ENCODE results near the gene ASTL. TPM values are rescaled to one million over a fixed set of nuclear protein-coding genes. Genes with fewer than 3 reads are reported as not detected.
"Not testable (repeated sequence)": the region's sequence is repeated elsewhere in the genome, so short reads cannot be mapped to it uniquely, and the experiment has no call there.

Gene ASTL
- polyA plus RNA-seq, 2 donors, result 0.26 to 0.32 TPM

GRCh38 chr2:96160366-96160765 lies 22.1 kb upstream of the ASTL start:
- not testable (repeated sequence) for H3K9me3 ChIP-seq (ENCODE audit: control insufficient read depth in 2 of 2, insufficient read depth in 1 of 2, low read depth in 1 of 2, low read length in 1 of 2); H3K27ac ChIP-seq (ENCODE audit: low read depth in 2 of 2, low read length in 1 of 2); H3K27me3 ChIP-seq (ENCODE audit: control insufficient read depth in 1 of 2, insufficient read depth in 2 of 2, low read length in 2 of 2); H3K4me3 ChIP-seq (ENCODE audit: low read depth in 1 of 2, low read length in 2 of 2); H3K36me3 ChIP-seq (ENCODE audit: control insufficient read depth in 2 of 2, insufficient read depth in 2 of 2, low read length in 1 of 2); H3K4me1 ChIP-seq (ENCODE audit: control insufficient read depth in 2 of 2, insufficient read depth in 2 of 2, low read length in 1 of 2)
- 92 to 98% methylated on average over 5 of the region's 5 CpGs for WGBS, 2 donors

- H3K27ac ChIP-seq (ENCODE audit: low read depth in 2 of 2, low read length in 1 of 2), result no peak overlapping the region
- H3K4me1 ChIP-seq (ENCODE audit: control insufficient read depth in 2 of 2, insufficient read depth in 2 of 2, low read length in 1 of 2), result peaks cover 0 to 5% of the 10 kb centered on the region in 2 donors
- H3K36me3 ChIP-seq (ENCODE audit: control insufficient read depth in 2 of 2, insufficient read depth in 2 of 2, low read length in 1 of 2), result no peaks in the 10 kb centered on the region
- no peaks in the 10 kb centered on the region for H3K9me3 ChIP-seq (ENCODE audit: control insufficient read depth in 2 of 2, insufficient read depth in 1 of 2, low read depth in 1 of 2, low read length in 1 of 2)
- no peaks in the 10 kb centered on the region for H3K27me3 ChIP-seq (ENCODE audit: control insufficient read depth in 1 of 2, insufficient read depth in 2 of 2, low read length in 2 of 2)
- WGBS, 2 donors, result 75 to 83% methylated on average over 17 of the region's 17 CpGs
- H3K4me3 ChIP-seq (ENCODE audit: low read depth in 1 of 2, low read length in 2 of 2), result no peak overlapping the region
Observed at GRCh38 chr2:96159084-96159830, 21.0 kb upstream of the ASTL start.

GRCh38 chr2:96158554-96158940 lies 20.2 kb upstream of the ASTL start:
- Histone ChIP-seq H3K36me3 (ENCODE audit: control insufficient read depth in 2 of 2, insufficient read depth in 2 of 2, low read length in 1 of 2) (no peaks in the 10 kb centered on the region), H3K4me3 (ENCODE audit: low read depth in 1 of 2, low read length in 2 of 2) (no peak overlapping the region), H3K27ac (ENCODE audit: low read depth in 2 of 2, low read length in 1 of 2) (no peak overlapping the region), H3K9me3 (ENCODE audit: control insufficient read depth in 2 of 2, insufficient read depth in 1 of 2, low read depth in 1 of 2, low read length in 1 of 2) (no peaks in the 10 kb centered on the region), H3K27me3 (ENCODE audit: control insufficient read depth in 1 of 2, insufficient read depth in 2 of 2, low read length in 2 of 2) (no peaks in the 10 kb centered on the region), H3K4me1 (ENCODE audit: control insufficient read depth in 2 of 2, insufficient read depth in 2 of 2, low read length in 1 of 2) (peaks cover 0 to 5% of the 10 kb centered on the region in 2 donors)
- WGBS, 2 donors, result 90 to 94% methylated on average over 14 of the region's 14 CpGs

GRCh38 chr2:96157649-96158553 lies 19.6 kb upstream of the ASTL start:
- H3K4me3 ChIP-seq (ENCODE audit: low read depth in 1 of 2, low read length in 2 of 2), result no peak overlapping the region
- no peak overlapping the region for H3K27ac ChIP-seq (ENCODE audit: low read depth in 2 of 2, low read length in 1 of 2)
- no peaks in the 10 kb centered on the region for H3K9me3 ChIP-seq (ENCODE audit: control insufficient read depth in 2 of 2, insufficient read depth in 1 of 2, low read depth in 1 of 2, low read length in 1 of 2)
- no peaks in the 10 kb centered on the region for H3K27me3 ChIP-seq (ENCODE audit: control insufficient read depth in 1 of 2, insufficient read depth in 2 of 2, low read length in 2 of 2)
- WGBS, 2 donors, result 68 to 69% methylated on average over 19 of the region's 19 CpGs
- H3K36me3 ChIP-seq (ENCODE audit: control insufficient read depth in 2 of 2, insufficient read depth in 2 of 2, low read length in 1 of 2), result no peaks in the 10 kb centered on the region
- H3K4me1 ChIP-seq (ENCODE audit: control insufficient read depth in 2 of 2, insufficient read depth in 2 of 2, low read length in 1 of 2), result peaks cover under 1 to 5% of the 10 kb centered on the region in 2 donors

GRCh38 chr2:96156926-96157648 lies 18.8 kb upstream of the ASTL start:
- Histone ChIP-seq H3K27me3 (ENCODE audit: control insufficient read depth in 1 of 2, insufficient read depth in 2 of 2, low read length in 2 of 2) (no peaks in the 10 kb centered on the region), H3K4me3 (ENCODE audit: low read depth in 1 of 2, low read length in 2 of 2) (no peak overlapping the region), H3K9me3 (ENCODE audit: control insufficient read depth in 2 of 2, insufficient read depth in 1 of 2, low read depth in 1 of 2, low read length in 1 of 2) (no peaks in the 10 kb centered on the region), H3K36me3 (ENCODE audit: control insufficient read depth in 2 of 2, insufficient read depth in 2 of 2, low read length in 1 of 2) (no peaks in the 10 kb centered on the region), H3K27ac (ENCODE audit: low read depth in 2 of 2, low read length in 1 of 2) (no peak overlapping the region), H3K4me1 (ENCODE audit: control insufficient read depth in 2 of 2, insufficient read depth in 2 of 2, low read length in 1 of 2) (peaks cover 2 to 5% of the 10 kb centered on the region in 2 donors)
- WGBS, 2 donors, result 92% methylated on average over 5 of the region's 5 CpGs

- H3K4me1 ChIP-seq (ENCODE audit: control insufficient read depth in 2 of 2, insufficient read depth in 2 of 2, low read length in 1 of 2), result peaks cover 2 to 5% of the 10 kb centered on the region in 2 donors
- H3K9me3 ChIP-seq (ENCODE audit: control insufficient read depth in 2 of 2, insufficient read depth in 1 of 2, low read depth in 1 of 2, low read length in 1 of 2), result no peaks in the 10 kb centered on the region
- H3K27ac ChIP-seq (ENCODE audit: low read depth in 2 of 2, low read length in 1 of 2), result no peak overlapping the region
- H3K4me3 ChIP-seq (ENCODE audit: low read depth in 1 of 2, low read length in 2 of 2), result no peak overlapping the region
- no peaks in the 10 kb centered on the region for H3K27me3 ChIP-seq (ENCODE audit: control insufficient read depth in 1 of 2, insufficient read depth in 2 of 2, low read length in 2 of 2)
- WGBS, 2 donors, result 81% methylated on average over 10 of the region's 10 CpGs
- H3K36me3 ChIP-seq (ENCODE audit: control insufficient read depth in 2 of 2, insufficient read depth in 2 of 2, low read length in 1 of 2), result no peaks in the 10 kb centered on the region
Observed at GRCh38 chr2:96156011-96156820, 17.9 kb upstream of the ASTL start.

- WGBS, 2 donors, result 86 to 89% methylated on average over 13 to 16 of the region's 16 CpGs
- Histone ChIP-seq H3K27ac (ENCODE audit: low read depth in 2 of 2, low read length in 1 of 2) (no peak overlapping the region), H3K4me1 (ENCODE audit: control insufficient read depth in 2 of 2, insufficient read depth in 2 of 2, low read length in 1 of 2) (peaks cover 2 to 5% of the 10 kb centered on the region in 2 donors)
Observed at GRCh38 chr2:96154506-96155380, 16.4 kb upstream of the ASTL start.

GRCh38 chr2:96153991-96154431 lies 15.7 kb upstream of the ASTL start:
- 74 to 79% methylated on average over 6 to 7 of the region's 7 CpGs for WGBS, 2 donors
- no peak overlapping the region for H3K27ac ChIP-seq (ENCODE audit: low read depth in 2 of 2, low read length in 1 of 2)
- H3K36me3 ChIP-seq (ENCODE audit: control insufficient read depth in 2 of 2, insufficient read depth in 2 of 2, low read length in 1 of 2), result no peaks in the 10 kb centered on the region
- peaks cover 2 to 5% of the 10 kb centered on the region in 2 donors for H3K4me1 ChIP-seq (ENCODE audit: control insufficient read depth in 2 of 2, insufficient read depth in 2 of 2, low read length in 1 of 2)
- H3K4me3 ChIP-seq (ENCODE audit: low read depth in 1 of 2, low read length in 2 of 2), result no peak overlapping the region
- no peaks in the 10 kb centered on the region for H3K27me3 ChIP-seq (ENCODE audit: control insufficient read depth in 1 of 2, insufficient read depth in 2 of 2, low read length in 2 of 2)
- H3K9me3 ChIP-seq (ENCODE audit: control insufficient read depth in 2 of 2, insufficient read depth in 1 of 2, low read depth in 1 of 2, low read length in 1 of 2), result no peaks in the 10 kb centered on the region

More at GRCh38 chr2:96154506-96155380, 16.4 kb upstream of the ASTL start:
- Histone ChIP-seq H3K36me3 (ENCODE audit: control insufficient read depth in 2 of 2, insufficient read depth in 2 of 2, low read length in 1 of 2) (no peaks in the 10 kb centered on the region), H3K9me3 (ENCODE audit: control insufficient read depth in 2 of 2, insufficient read depth in 1 of 2, low read depth in 1 of 2, low read length in 1 of 2) (no peaks in the 10 kb centered on the region), H3K4me3 (ENCODE audit: low read depth in 1 of 2, low read length in 2 of 2) (no peak overlapping the region), H3K27me3 (ENCODE audit: control insufficient read depth in 1 of 2, insufficient read depth in 2 of 2, low read length in 2 of 2) (no peaks in the 10 kb centered on the region)
